ENCODE results near the gene BIN1.

DNA sequence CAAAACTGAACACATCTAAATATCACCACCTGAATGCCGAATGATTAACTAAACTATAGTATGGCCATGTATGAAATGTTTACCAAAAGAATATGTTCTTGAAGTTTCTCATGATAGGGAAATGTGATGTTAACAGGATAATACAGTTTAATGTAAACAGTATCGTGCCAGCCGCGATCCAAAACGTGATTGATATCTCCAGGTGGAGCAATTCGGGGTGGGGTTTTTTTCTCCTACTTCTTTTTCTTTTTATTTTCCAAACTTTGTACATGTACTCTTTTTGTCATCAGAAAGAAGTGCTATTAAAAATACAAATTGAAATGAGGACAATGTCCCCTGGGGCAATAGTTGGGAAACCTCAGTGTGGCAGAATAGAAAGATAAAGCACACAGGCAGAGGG lies 4.0 kb upstream of the BIN1 start:
- TF ChIP-seq, protein P1, sequence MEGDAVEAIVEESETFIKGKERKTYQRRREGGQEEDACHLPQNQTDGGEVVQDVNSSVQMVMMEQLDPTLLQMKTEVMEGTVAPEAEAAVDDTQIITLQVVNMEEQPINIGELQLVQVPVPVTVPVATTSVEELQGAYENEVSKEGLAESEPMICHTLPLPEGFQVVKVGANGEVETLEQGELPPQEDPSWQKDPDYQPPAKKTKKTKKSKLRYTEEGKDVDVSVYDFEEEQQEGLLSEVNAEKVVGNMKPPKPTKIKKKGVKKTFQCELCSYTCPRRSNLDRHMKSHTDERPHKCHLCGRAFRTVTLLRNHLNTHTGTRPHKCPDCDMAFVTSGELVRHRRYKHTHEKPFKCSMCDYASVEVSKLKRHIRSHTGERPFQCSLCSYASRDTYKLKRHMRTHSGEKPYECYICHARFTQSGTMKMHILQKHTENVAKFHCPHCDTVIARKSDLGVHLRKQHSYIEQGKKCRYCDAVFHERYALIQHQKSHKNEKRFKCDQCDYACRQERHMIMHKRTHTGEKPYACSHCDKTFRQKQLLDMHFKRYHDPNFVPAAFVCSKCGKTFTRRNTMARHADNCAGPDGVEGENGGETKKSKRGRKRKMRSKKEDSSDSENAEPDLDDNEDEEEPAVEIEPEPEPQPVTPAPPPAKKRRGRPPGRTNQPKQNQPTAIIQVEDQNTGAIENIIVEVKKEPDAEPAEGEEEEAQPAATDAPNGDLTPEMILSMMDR (IDR thresholded peaks at IDR 0.05): no peak
- TF ChIP-seq TEAD4 (CRISPR knock-in tag; IDR thresholded peaks at IDR 0.05) (no peak), ELF4 (CRISPR knock-in tag; IDR thresholded peaks at IDR 0.05; ENCODE audit: low read depth) (no peak), ZNF263 (CRISPR knock-in tag; IDR thresholded peaks at IDR 0.05; ENCODE audit: low read depth) (no peak), FOXK1 (CRISPR knock-in tag; IDR thresholded peaks at IDR 0.05) (no peak)
